GM18907 (cell line): ENCODE measurements around the gene MAPK11.

Experiments used
- ATAC-seq: cut with Tn5 transposase; IDR thresholded peaks from one replicate; pipeline ENCODE4 v1.9.1; 2021; ENCODE audit warnings: mild to moderate bottlenecking, moderate library complexity; ENCODE audit not compliant: unreplicated experiment

MAPK11 gene

DNA sequence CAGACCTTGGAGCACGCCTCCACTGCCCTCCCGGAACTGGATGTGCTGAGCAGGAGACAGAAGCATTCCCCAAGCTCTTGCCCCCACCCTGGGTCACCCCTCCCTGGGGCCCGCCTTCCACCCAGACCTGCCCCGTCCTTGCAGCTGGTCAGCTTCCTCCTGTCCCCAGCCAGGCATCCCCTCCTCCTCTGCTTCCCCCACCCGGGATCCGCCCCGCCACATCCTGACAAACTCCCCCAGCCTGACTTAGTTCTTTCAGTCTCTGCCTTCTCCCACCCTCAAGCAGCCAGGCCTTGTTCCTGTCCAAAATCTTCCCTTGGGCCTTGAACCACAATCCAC, 38.4 kb upstream of the MAPK11 start:
- no peak for ATAC-seq

DNA sequence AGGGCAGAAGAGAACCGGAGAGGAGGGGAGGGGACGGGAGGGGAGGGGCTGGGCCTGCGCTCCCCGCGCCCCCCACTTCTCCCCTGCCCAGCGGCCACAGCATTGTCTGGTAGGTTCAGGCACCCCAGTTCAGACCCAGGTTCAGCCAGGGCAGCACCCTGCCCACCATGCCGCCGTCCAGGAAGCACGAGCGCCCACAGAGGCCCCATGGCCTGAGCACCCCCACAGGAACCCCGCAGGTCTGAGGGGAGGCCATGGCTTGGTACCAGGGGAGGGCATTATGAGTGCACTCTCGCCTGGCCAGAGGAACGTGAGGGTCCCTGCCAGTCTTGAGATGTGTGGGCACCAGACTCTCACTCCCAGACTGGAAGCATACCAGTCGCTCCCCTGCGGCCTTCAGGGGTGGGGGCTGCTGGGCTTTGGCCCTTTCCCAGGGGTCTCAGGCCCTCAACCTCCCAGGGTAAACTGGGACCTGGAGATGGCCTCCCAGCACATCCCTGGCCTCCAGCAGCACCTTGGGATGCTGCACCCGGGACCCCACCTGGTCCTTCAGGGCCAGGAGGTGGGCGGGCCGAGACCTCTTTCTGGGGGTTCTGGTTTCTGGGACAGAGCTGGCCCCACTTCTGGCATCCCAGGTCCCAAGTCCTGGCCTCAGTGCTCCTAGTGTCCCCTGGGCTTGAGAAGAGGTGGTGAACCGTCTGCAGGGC, 37.9 kb upstream of the MAPK11 start:
- ATAC-seq = no peak

DNA sequence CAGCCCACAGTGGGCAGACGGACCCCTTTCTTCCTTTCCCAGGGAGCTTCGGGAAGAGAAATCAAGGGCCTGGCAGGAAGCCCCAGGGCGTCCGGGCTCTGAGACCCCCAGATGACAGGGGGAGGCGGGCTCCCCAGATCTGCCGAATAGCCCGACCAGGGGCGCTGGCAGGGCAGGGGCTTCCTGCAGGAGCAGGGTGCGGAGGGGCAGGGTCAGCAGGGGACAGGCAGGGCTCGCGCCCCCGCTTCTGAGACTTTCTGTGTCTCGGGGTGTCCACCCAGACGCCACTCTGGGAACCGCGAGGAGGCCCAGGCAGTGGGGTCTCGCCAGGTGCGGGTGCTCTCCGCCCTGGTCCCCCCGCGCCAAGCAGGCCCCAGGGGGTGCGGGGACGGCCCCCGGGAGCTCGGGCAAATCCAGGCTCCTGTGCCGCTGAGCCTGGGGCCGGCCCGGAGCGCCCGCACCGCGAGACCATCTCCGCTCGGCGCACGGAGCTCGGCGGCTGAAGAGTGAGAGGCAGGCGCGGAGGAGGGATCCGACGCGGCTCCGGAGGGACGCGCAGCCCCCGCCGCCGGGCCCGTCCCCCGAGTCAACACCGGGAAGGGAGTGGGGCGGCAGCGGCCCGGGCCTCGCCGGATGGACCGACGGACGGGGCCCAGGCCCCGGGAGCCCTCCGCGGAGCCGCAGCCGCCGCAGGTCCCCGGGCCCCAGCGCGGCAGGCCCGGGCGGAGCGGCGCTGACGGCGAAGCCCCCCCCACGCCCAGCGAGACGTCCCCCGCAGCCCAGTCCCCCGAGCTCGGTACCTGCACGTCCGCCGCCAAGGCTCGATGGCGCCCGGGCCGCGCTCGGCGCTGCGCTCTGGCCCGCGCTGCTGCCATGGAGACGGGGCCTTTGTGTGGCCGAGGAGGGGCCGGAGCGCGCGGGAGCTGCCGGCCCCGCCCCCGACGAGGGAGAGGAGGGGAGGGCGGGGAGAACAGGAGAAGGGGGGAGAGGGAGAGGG, 36.9 kb upstream of the MAPK11 start, which contains the start of gene PLXNB2:
Gene PLXNB2, minus strand, starts transcription at position 894 of the 997 bp plus-strand sequence. CDS start 17,062 bp downstream, outside the sequence.
- ATAC-seq = no peak

DNA sequence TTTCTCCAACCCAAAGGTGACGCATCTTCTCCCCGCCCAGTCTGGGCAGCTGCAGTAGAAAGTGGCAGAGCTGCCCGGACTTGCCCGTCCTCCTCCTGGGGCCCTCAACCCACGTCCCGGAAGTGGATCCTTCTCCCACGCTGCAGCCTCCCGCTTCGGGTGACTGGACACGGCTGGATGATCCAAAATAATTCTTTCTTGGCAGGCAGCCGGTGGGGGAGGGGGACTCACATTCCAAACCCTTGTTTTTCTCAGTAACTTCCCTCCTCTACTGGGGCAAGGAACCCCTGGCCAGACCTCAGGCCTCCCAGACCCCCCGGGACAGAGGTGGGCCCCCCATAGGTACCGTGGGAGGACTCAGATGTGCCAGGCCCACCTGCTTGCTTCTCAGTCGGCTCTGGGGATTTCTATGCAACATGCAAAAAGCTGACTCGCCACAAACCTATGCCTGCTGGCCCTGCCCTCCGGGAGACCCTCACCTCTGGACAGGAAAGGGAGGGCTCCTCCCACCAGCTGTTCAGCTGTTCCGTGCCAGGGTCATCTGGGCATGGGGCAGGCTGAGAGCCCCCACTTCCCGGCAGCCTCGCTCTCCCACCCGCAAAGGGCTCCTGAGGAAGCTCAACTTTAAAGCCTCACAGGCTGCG, 35.9 kb upstream of the MAPK11 start:
- peak; percentile 33 for ATAC-seq

DNA sequence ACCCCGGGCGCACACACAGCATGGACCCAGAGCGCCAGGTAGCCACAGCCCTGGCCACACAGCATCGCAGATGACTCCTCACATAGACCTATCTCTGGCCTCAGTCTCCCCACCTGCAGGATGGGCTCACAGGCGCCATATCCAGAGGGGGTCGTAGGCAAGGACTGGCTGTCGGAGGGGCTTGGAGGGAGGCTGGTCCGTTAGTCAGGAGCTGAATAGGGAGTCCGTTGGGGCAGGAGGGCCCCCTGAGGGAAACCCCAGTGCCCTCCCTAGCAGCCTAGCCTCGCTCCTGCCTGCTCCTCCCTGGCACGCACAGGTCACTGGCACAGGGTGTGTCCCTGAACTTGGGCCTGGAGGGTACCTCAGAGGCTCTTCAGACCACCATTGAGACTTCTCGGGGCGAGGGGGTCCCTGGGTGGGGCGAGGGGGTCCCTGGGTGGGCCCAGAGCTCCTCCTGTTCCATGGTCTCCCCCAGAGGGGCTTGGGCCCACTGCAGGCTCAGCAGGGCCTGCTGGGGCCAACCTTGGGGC, 35.3 kb upstream of the MAPK11 start:
- ATAC-seq = no peak

DNA sequence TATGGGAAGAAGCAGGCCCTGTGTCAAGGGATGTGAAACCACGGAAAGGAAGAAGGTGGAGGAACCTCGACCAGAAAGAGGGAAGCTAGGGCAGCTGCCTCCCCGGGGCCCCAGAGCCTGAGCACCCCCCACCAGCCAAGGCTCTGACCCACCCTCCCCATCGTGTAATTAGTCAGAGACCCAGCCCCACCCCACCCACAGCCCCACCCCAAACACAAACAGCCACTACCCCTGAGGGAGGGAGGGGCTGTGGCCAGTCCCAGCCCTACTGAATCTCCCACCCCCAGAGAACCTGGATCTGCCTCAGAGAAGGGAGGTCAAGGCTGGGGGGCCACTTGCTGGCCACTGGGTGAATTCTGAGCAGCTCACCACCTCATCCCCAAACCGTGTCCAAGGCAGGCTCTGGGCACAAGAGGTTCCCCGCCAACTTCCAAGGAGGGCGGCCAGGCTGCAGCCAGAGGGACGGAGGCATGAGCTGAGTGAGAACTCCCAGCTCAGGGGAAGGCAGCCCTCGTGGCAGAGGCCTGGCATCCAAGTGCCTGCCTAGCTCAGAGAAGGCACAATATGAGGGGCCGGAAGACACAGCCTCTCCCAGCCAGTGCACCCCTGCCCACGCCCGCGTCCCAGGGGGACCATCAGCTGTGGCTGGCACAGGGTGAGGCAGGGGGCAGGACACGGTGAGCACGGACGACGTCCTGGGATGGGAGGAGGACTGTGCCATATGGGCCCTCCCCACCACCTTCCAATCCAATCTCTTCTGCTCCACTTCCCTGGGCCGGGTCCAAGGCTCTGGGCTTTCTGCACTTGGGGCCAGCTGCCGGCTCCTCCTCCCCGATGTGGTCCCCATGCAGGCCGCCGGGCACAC, 34.6 kb upstream of the MAPK11 start:
- no peak for ATAC-seq

DNA sequence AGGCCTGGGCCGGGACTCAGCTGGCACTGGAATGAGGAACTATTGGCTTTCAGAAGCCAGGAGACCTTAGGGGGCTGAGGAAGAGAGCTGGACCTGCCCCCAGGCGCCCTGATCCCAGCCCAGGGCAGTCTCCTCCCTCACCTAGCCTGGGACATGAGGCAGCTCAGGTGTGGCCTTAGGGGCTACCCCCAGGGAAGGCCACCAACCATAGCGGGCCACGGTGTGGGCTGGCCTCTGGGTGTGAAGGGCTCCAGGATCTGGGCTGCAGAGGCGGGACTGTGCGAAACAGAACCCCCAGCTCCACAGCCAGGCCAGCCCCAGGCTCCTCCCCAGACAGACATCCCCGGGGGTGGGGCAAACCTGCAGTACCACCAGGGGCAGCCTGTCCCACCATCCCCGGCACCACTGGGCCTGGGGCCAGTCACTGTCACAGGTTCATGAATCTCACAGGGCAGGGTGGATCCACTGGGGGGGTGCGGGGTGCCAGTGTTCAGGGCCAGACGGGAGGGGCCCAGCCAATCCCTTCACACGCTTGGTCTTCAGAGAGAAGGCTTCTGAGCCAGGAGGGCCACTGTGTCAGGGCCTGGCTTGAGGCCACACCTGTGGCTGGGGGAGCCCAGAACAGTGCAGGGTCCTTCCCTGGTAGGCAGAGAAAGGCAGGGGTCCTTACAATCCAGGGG, 33.8 kb upstream of the MAPK11 start:
- no peak for ATAC-seq

DNA sequence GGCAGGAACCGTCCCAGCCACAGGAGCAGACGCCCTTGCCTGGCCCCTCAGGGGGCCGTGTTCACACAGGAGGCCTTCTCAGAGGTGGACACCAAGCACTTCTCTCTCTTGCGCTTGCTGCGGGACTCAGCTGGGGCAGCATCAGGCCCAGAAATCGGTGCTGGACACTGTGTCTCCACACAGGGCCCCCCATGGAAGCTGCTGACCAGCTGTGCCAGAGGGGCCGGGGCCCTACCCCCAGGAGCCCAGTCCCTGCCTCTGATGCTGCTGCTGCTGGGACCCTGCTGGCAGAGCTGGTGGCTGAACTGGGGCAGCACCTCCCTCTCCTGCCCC, 33.3 kb upstream of the MAPK11 start:
- no peak for ATAC-seq

DNA sequence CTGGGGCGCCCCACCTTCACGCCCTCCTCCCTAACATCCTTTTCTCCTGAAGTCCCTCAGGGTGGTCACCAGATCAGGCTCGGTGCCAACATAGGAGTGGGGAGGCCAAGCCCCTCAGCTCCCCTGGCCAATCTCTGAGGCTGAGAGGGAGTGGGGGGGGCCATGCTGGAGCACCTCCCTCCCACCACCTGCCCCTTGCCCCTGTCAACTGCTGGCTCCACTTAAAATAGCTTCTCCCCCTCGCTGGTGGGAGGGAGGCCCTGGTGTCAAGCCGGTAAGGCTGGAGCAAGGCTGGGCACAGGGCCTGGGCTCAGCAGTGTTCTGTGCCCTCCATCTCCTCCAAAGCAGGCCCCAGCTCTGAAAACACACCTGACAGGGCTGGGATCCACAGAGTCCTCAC, 32.4 kb upstream of the MAPK11 start:
- ATAC-seq = no peak

DNA sequence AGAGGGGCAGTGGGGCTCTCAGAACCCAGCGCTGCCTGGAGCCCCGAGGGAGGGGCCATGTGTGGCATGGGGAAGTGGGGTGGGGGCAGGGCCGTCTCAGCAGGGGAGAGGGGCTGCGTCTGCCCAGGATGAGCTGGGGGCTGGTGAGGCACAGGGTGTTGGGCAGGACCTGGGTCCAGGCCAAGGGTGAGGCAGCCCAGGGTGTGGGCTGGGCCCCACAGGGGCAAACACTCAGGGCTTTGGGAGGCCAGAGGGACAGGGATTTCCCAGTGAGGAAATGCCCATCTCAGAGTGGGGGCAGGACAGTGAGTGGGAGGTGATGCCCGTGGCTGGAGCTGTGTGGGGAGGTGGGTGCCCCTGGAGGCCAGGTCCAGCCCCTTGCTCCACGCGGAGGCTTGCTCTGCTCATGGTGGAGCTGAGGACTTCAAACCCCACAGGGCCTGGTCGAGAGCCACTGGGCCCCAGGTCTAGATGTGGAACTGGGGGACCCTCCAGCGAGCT, 31.9 kb upstream of the MAPK11 start:
- no peak for ATAC-seq

DNA sequence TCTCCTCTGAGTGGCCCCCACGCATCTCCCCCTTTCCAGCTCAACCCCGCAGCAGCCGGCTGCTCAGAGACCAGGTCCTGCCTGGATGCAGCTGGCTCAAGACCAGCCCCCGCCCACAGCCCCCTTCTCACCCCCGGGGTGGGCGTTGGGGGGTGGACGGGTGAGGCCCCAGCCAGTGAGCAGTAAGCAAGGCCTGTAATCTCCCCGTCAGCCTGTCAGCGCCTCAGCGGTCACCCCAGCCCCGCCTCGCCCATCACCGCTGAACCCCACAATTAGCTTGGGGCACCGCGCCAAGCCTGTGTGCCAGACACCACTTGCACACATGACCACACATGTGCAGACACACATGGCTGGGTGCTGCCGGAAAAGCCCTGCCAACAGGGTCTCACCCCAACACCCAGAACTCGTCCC, 31.4 kb upstream of the MAPK11 start:
- ATAC-seq = no peak

DNA sequence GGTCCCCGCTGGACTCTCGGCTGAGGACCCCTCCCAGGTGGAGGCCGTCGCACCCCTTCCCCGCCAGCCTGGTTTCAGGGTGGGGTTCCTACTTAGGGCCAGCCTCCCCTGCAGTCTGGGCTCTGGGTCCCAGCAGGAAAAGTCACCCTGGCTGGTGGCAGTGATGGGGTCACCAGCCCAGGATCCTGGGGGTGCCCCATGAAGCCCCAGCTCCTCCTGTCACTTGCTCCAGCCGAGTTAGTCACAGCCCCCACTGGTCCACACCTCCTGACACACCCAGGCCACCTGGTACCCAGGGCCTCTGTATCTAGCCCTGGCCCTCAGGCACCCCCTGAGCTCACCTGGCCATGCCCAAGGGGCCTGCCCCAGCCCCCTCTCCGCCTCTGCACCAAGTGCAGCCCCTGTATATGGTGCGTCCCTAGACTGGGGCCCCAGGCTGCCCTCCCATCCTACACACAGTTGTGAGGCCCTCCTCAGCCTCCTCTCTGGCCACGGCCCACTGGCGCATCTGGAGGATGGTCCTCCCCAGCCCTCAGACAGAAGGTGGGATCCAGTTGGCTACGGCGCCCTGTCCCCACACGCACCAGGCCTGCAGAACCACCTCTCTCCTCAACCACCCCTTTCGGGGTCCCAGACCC, 30.6 kb upstream of the MAPK11 start:
- ATAC-seq = no peak

DNA sequence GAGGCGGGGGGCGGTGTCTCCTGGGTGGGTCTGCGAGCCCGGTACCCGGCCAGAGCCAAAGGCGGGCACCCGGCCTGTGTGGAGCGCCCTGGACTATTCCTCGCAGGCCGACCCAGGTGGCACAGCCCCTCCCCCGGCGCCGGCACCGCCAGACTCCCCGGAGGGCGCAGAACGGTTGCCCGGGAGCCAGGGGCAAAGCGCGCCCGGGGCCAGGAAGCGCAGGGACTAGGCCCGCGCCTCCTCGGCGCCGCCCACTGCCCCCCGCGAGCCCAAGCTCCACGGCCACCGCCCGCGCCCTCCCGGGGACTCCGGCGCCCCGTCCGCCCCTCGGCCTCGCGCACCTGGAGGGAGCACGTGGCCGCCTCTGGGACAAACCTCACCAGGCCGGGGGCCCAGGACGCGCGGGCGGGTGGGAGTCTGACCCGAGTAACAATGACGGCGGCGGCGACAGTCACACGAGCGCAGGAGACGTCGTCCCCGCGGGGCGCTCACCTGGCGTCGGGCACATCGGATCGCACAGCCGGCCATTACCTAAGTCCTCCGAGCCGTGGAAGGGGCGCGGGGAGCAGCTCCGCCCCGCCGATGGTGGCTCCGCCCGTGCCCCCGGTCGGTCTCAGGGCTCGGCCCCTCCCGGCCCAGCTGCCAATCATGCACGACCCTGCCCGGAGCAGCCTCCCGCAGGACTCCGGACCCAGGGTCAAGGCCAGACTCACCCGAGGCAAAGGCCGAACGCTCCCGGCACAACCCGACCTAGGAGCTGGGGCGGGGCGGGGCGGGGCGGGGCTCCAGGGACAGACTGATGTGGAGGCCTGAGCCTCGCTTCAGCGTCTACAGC, 29.8 kb upstream of the MAPK11 start:
- no peak for ATAC-seq

DNA sequence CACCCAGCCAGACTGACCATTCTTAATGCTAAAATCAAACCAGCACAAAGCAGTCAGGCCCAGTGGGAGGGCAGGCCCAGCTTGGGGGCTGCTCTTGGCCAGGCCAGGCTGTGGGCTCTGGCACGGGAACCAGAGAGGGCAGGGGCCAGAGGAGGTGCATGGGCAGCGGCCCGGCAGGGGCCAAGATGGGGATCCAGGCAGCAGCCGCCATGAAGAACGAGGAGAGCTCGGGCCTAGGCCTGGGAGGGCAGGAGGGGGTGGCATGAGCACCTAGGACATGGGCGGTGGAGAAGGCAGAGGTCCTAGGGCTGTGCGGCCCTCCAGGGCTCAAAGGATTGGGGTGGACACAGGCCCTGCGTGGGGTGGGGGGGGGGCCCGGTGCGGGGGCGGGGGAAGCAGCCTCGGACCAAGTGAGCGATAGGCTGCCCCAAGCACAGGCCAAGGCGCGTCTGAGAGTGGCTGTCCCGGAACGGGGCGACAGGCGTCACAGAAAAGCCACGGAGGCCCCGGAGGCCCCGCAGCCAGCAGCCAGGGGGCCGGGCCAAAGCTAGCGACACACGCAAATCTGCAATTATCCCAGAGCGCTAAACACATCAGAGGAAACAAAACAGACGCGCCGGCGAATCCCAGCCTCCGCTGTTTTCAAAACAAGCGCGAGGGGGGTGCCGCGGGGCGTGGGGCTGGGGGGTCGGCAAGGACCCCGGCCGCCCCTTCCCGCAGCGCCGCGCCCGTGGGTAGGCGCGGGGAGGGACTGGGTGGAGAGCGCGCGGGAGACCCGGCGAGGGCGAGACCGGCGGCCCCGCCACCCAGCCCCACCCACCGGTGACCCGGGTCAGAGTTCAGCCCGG, 29.0 kb upstream of the MAPK11 start:
- ATAC-seq = no peak

DNA sequence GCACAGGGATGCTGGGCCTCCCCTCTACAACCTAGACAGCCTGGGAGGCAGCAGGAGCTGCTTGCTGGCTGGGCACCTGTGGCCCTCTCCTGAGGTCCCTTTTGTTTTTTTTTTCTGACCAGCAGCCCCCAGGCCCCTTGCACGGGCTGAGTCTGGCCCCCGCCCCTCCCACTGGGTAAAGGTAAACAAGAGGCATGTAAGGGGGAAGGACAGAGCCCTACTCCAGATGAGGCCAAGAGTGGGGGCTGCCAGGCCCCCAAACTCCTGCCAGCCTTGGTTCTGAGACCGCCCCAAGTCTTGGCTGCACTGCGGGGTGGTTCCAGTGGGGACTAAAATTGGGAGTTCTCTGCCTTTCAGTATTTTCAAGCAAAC, 28.1 kb upstream of the MAPK11 start:
- no peak for ATAC-seq

DNA sequence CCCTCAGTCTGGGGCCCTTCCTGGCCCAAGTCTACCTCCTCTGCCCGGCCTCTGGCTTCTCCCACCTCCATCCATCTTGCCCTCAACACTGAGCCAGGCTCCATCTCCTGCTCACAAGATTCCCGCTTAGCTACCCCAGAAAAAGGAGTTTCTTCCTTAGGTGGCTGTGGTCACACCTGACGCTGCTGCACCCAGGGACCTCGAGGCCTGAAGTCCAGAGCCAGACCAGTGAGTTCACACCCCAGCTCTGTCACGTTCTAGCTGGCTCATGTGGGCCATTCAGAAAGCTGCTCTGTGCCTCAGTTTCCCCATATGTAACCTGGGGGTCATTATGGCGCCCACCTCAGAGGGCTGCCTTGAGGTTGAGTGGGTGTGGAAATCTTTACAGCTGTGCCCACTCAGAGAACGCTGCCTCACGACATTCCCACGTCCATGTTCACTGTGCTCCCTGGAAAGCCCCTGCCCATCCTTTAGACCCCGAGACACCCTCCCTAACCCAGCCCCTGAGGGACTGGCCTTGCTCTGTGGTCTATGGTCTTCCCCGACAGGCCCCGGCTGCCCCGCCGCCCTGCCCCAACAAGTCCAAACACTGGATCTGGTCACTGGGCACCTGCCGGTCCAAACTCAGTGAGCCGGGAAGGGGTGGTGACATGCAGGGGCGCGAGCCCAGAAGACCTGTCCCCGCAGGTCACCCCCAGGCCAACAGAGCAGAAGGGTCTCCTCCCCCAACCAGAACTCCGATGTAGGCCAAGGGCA, 27.5 kb upstream of the MAPK11 start:
- no peak for ATAC-seq
